ENCODE results near the gene KIAA1143.

The KIAA1143 gene

DNA sequence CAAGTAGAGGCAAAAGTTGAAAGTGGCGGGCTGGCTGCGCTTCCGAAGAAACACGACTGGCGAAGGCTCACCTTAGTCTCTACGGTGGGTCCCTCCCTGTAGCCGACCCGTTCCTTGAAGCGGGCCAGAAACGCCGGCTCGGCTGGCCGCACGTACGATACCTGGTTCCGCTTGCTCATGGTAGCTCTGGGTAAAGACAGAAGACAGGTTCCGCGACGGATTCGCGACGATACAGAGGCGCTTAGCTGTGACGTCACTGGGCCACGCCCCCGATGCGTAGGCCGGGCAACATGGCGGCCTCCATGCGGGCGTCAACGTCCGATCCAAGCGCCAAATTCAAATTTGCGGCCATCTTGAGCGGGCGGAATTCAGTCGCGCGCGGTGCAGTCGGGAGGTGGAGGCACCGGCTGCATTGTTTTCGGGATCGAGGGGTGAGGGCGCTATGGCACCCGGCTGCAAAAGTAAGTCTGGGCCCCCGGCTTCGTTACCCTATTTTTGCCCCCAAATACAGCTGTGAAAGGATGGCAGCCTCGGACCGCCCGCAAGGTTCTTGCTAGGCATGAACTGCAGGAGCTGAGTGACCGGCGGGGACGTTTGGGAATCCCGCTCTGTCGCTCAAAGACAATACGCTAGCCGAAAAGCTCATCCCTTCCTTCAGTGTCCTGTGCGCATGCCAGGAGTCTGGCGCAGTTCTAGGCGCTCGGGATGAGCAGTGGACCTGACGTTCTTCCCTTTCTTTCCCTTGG is at the start of gene KIAA1143, which contains the start of gene KIF15:
KIAA1143 (minus strand) TSS at position 196 of the 746 bp plus-strand sequence; CDS start at position 179, 17 bp downstream.
KIF15 (plus strand) TSS at position 371 of the 746 bp plus-strand sequence; CDS start at position 443, 72 bp downstream.
- intact Hi-C loops (cut with micrococcal nuclease), result loop anchor here (1.0 to 5.0 kb wide), 3 partner anchors 32 to 216 kb away; partner anchors contain the start of genes EXOSC7, TMEM42, ZDHHC3 and ZNF501
- Mint-ChIP-seq H3K27me3 (no peaks in the 10 kb centered on the region), H3K4me3 (peak within 1 kb of the TSS; percentile 84), H3K36me3 (ENCODE audit: low read depth) (peaks cover 53% of the 10 kb centered on the region), H3K9me3 (peaks cover 54% of the 10 kb centered on the region), H3K27ac (peak within 1 kb of the TSS; percentile 91), H3K4me1 (ENCODE audit: low read depth) (peaks cover 11% of the 10 kb centered on the region)

- intact Hi-C loops (cut with micrococcal nuclease), result no loop called here
- Mint-ChIP-seq H3K27ac (no peak overlapping the region), H3K9me3 (no peaks in the 10 kb centered on the region), H3K4me1 (ENCODE audit: low read depth) (peaks cover 8% of the 10 kb centered on the region), H3K36me3 (ENCODE audit: low read depth) (peaks cover 13% of the 10 kb centered on the region), H3K4me3 (no peak overlapping the region), H3K27me3 (no peaks in the 10 kb centered on the region)
Observed at GRCh38 chr3:44805960-44806359, 44.5 kb upstream of the KIAA1143 start.

- Mint-ChIP-seq H3K9me3 (no peaks in the 10 kb centered on the region), H3K4me1 (ENCODE audit: low read depth) (peaks cover 8% of the 10 kb centered on the region), H3K36me3 (ENCODE audit: low read depth) (peaks cover 10% of the 10 kb centered on the region), H3K27me3 (no peaks in the 10 kb centered on the region), H3K4me3 (no peak overlapping the region), H3K27ac (no peak overlapping the region)
- intact Hi-C loops (cut with micrococcal nuclease), result no loop called here
Observed at GRCh38 chr3:44803298-44803697, 41.9 kb upstream of the KIAA1143 start.

GRCh38 chr3:44802011-44802410 is 40.6 kb upstream of the KIAA1143 start:
- Mint-ChIP-seq H3K27me3 (no peaks in the 10 kb centered on the region), H3K9me3 (no peaks in the 10 kb centered on the region), H3K4me3 (no peak overlapping the region), H3K4me1 (ENCODE audit: low read depth) (peaks cover 8% of the 10 kb centered on the region), H3K27ac (no peak overlapping the region), H3K36me3 (ENCODE audit: low read depth) (peaks cover 19% of the 10 kb centered on the region)
- intact Hi-C loops (cut with micrococcal nuclease), result no loop called here

GRCh38 chr3:44795197-44795596 is 33.8 kb upstream of the KIAA1143 start:
- Mint-ChIP-seq H3K4me1 (ENCODE audit: low read depth) (no peaks in the 10 kb centered on the region), H3K4me3 (no peak overlapping the region), H3K27ac (no peak overlapping the region), H3K36me3 (ENCODE audit: low read depth) (peaks cover 20% of the 10 kb centered on the region), H3K27me3 (no peaks in the 10 kb centered on the region), H3K9me3 (no peaks in the 10 kb centered on the region)
- intact Hi-C loops (cut with micrococcal nuclease), result no loop called here

DNA sequence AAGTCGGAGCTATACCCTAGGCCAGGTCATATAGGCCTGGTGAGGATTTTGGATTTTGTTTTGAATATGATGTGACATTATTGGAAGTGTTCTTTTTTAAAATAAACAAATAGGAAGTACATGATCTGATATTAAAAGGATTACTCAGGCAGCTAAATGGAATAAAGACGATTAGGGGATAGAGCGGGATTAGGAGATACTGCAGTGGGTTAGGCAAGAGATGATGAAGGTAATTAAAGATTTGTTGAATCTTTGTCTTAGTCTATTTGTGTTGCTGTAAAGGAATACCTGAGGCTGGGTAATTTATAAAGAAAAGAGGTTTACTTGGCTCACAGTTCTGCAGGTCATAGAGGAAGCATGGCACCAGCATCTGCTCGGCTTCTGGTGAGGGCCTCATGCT is 21.5 kb upstream of the KIAA1143 start:
- Mint-ChIP-seq H3K4me3 (no peak overlapping the region), H3K27me3 (no peaks in the 10 kb centered on the region), H3K4me1 (ENCODE audit: low read depth) (no peaks in the 10 kb centered on the region), H3K27ac (no peak overlapping the region), H3K9me3 (no peaks in the 10 kb centered on the region), H3K36me3 (ENCODE audit: low read depth) (peaks cover 14% of the 10 kb centered on the region)
- intact Hi-C loops (cut with micrococcal nuclease), result no loop called here

GRCh38 chr3:44772099-44772442 is 10.7 kb upstream of the KIAA1143 start:
- peaks cover 37% of the 10 kb centered on the region for H3K36me3 Mint-ChIP-seq (ENCODE audit: low read depth)

GRCh38 chr3:44771424-44772098 is 10.1 kb upstream of the KIAA1143 start:
- Mint-ChIP-seq H3K36me3 (ENCODE audit: low read depth) (peaks cover 41% of the 10 kb centered on the region), H3K27ac (no peak overlapping the region), H3K9me3 (peaks cover 57% of the 10 kb centered on the region), H3K4me3 (no peak overlapping the region), H3K4me1 (ENCODE audit: low read depth) (no peaks in the 10 kb centered on the region), H3K27me3 (no peaks in the 10 kb centered on the region)
- intact Hi-C loops (cut with micrococcal nuclease), result no loop called here

More at GRCh38 chr3:44772099-44772442, 10.7 kb upstream of the KIAA1143 start:
- no peak overlapping the region for H3K4me3 Mint-ChIP-seq
- H3K27me3 Mint-ChIP-seq, result no peaks in the 10 kb centered on the region
- no peaks in the 10 kb centered on the region for H3K4me1 Mint-ChIP-seq (ENCODE audit: low read depth)
- H3K27ac Mint-ChIP-seq, result no peak overlapping the region
- peaks cover 52% of the 10 kb centered on the region for H3K9me3 Mint-ChIP-seq
- intact Hi-C loops (cut with micrococcal nuclease), result no loop called here

DNA sequence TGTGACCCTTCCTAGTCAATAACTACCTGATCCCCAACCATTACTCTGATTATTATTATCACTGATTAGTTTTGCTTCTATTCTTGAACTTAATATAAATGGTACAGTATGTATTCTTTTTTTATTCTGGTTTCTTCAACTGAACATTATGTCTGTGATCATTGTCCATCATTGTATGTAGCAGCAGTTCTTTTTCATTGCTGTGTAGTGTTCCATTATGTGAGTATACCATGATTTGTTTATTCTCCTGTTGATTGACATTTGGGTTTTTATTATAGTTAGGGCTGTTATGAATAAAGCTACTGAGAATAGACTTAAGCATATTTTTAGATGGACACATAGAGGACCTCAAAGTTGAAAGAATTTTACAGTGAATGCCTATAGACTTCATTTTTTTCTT is 2.8 kb upstream of the KIAA1143 start:
- no peaks in the 10 kb centered on the region for H3K27me3 Mint-ChIP-seq
- peaks cover 49% of the 10 kb centered on the region for H3K9me3 Mint-ChIP-seq
- intact Hi-C loops (cut with micrococcal nuclease), result loop anchor here (5.0 kb wide), 1 partner anchor 213 kb away; the partner anchor contains the start of genes EXOSC7 and ZDHHC3
- peaks cover 51% of the 10 kb centered on the region for H3K36me3 Mint-ChIP-seq (ENCODE audit: low read depth)
- H3K27ac Mint-ChIP-seq, result no peak overlapping the region
- peaks cover 11% of the 10 kb centered on the region for H3K4me1 Mint-ChIP-seq (ENCODE audit: low read depth)
- no peak overlapping the region for H3K4me3 Mint-ChIP-seq

DNA sequence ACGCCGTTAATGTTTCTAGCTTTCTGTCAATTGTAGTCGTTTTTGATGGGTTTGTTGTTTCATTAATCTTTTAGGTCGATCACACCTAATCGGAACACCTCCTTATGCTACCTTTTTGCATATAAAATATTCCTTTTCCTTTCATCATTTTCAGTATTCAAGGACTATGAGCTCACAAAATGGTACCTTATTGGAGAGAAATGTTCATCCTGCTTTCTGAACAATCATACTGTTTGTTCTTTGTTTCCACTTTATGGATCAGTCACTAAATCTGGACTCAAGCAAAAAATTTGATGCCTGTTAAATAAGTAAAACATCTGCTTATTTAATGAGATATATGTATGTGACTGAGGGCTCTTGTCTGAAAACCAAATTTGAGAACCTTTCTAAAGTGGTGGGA is 1.3 kb upstream of the KIAA1143 start:
- Mint-ChIP-seq H3K27ac (no peak overlapping the region), H3K4me1 (ENCODE audit: low read depth) (peaks cover 11% of the 10 kb centered on the region), H3K36me3 (ENCODE audit: low read depth) (peaks cover 53% of the 10 kb centered on the region), H3K9me3 (peaks cover 54% of the 10 kb centered on the region), H3K4me3 (no peak overlapping the region), H3K27me3 (no peaks in the 10 kb centered on the region)
- intact Hi-C loops (cut with micrococcal nuclease), result loop anchor here (5.0 kb wide), 1 partner anchor 215 kb away; the partner anchor contains the start of genes EXOSC7 and ZDHHC3

GRCh38 chr3:44762170-44762677 is 805 bp upstream of the KIAA1143 start:
- peaks cover 54% of the 10 kb centered on the region for H3K9me3 Mint-ChIP-seq
- peaks cover 11% of the 10 kb centered on the region for H3K4me1 Mint-ChIP-seq (ENCODE audit: low read depth)
- no peaks in the 10 kb centered on the region for H3K27me3 Mint-ChIP-seq
- peak overlapping the region; percentile 91 for H3K27ac Mint-ChIP-seq
- peaks cover 55% of the 10 kb centered on the region for H3K36me3 Mint-ChIP-seq (ENCODE audit: low read depth)
- intact Hi-C loops (cut with micrococcal nuclease), result loop anchor here (5.0 kb wide), 1 partner anchor 215 kb away; the partner anchor contains the start of genes EXOSC7 and ZDHHC3
- peak overlapping the region; percentile 84 for H3K4me3 Mint-ChIP-seq

GRCh38 chr3:44761101-44761423 is 357 bp downstream of the KIAA1143 start:
- H3K27me3 Mint-ChIP-seq, result no peaks in the 10 kb centered on the region
- peaks cover 54% of the 10 kb centered on the region for H3K36me3 Mint-ChIP-seq (ENCODE audit: low read depth)
- peaks cover 51% of the 10 kb centered on the region for H3K9me3 Mint-ChIP-seq
- H3K4me1 Mint-ChIP-seq (ENCODE audit: low read depth), result peaks cover 11% of the 10 kb centered on the region
- H3K27ac Mint-ChIP-seq, result peak overlapping the region; percentile 91
- intact Hi-C loops (cut with micrococcal nuclease), result loop anchor here (1.0 to 5.0 kb wide), 3 partner anchors 32 to 216 kb away; partner anchors contain the start of genes EXOSC7, TMEM42, ZDHHC3 and ZNF501
- H3K4me3 Mint-ChIP-seq, result peak overlapping the region; percentile 84

DNA sequence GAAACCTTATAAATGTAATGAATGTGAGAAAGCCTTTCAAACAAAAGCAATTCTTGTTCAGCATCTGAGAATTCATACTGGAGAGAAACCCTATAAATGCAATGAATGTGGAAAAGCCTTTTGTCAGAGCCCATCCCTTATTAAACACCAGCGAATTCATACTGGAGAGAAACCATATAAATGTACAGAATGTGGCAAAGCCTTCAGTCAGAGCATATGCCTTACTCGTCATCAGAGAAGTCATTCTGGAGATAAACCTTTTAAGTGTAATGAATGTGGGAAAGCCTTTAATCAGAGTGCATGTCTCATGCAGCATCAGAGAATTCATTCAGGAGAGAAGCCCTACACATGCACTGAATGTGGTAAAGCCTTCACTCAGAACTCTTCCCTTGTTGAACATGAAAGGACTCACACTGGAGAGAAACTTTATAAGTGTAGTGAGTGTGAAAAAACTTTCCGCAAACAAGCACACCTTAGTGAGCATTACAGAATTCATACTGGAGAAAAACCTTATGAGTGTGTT is 26.7 kb downstream of the KIAA1143 start:
- H3K4me1 Mint-ChIP-seq (ENCODE audit: low read depth), result peaks cover 6% of the 10 kb centered on the region
- H3K9me3 Mint-ChIP-seq, result peaks cover 96% of the 10 kb centered on the region
- no peaks in the 10 kb centered on the region for H3K27me3 Mint-ChIP-seq
- peaks cover 56% of the 10 kb centered on the region for H3K36me3 Mint-ChIP-seq (ENCODE audit: low read depth)
- H3K27ac Mint-ChIP-seq, result no peak overlapping the region
- intact Hi-C loops (cut with micrococcal nuclease), result loop anchor here (5.0 kb wide), 1 partner anchor 87 kb away; the partner anchor contains the start of gene ZNF35
- H3K4me3 Mint-ChIP-seq, result no peak overlapping the region

Measured in dendritic cell treated with granulocyte-macrophage colony-stimulating factor and Interleukin-4, amounts not matched to agents 40 ng/mL and 50 ng/mL, for 4 days (primary cell).